ENCODE data around the gene SETD7.

- TF ChIP-seq, protein P1, sequence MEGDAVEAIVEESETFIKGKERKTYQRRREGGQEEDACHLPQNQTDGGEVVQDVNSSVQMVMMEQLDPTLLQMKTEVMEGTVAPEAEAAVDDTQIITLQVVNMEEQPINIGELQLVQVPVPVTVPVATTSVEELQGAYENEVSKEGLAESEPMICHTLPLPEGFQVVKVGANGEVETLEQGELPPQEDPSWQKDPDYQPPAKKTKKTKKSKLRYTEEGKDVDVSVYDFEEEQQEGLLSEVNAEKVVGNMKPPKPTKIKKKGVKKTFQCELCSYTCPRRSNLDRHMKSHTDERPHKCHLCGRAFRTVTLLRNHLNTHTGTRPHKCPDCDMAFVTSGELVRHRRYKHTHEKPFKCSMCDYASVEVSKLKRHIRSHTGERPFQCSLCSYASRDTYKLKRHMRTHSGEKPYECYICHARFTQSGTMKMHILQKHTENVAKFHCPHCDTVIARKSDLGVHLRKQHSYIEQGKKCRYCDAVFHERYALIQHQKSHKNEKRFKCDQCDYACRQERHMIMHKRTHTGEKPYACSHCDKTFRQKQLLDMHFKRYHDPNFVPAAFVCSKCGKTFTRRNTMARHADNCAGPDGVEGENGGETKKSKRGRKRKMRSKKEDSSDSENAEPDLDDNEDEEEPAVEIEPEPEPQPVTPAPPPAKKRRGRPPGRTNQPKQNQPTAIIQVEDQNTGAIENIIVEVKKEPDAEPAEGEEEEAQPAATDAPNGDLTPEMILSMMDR (conservative IDR thresholded peaks at IDR 0.05; ENCODE audit: low read depth, low read length), result peak; percentile 84
- TF ChIP-seq EZH2 (IDR thresholded peaks at IDR 0.05; ENCODE audit: borderline replicate concordance, low read depth, low read length, poor library complexity, severe bottlenecking), result no peak
Observed at GRCh38 chr4:139603576-139604410, 47.8 kb upstream of the SETD7 start.

All from A673 (cell line).